IPS DF 6.9 (cell line): ENCODE data around the gene OSBPL3.

Experiments used
- DNase-seq: peaks from one replicate; pipeline ENCODE4 v3.0.0-alpha.2; 2013; ENCODE audit warnings: low read depth, low spot score
- H3K27ac ChIP-seq: one replicate; pipeline ENCODE4 v1.5.1; 2013; ENCODE audit warnings: low read length, control low read depth
- H3K27me3 ChIP-seq: 2 replicates; pipeline ENCODE4 v1.6.1; 2013; ENCODE audit warnings: mild to moderate bottlenecking, low read length; ENCODE audit not compliant: control insufficient read depth, insufficient read depth
- H3K36me3 ChIP-seq: 2 replicates; pipeline ENCODE4 v1.6.1; 2013; ENCODE audit warnings: low read length; ENCODE audit not compliant: control insufficient read depth, insufficient read depth
- H3K4me1 ChIP-seq: 2 replicates; pipeline ENCODE4 v1.6.1; 2013; ENCODE audit warnings: low read length; ENCODE audit not compliant: control insufficient read depth, insufficient read depth
- H3K4me3 ChIP-seq: 2 replicates; pipeline ENCODE4 v1.5.1; 2013; ENCODE audit warnings: mild to moderate bottlenecking, low read length
- H3K9me3 ChIP-seq: 2 replicates; pipeline ENCODE4 v1.6.1; 2013; ENCODE audit warnings: low read length, inconsistent platforms; ENCODE audit not compliant: control insufficient read depth, insufficient read depth
- WGBS: extraction: QIAGEN DNeasy Blood & Tissue Kit; methylation state at CpG from one replicate; pipeline ENCODE4 v1.1.7; 2013; ENCODE audit warnings: mixed read lengths, missing lambda C conversion rate; ENCODE audit not compliant: insufficient read length, insufficient coverage; 5-methylcytosine and 5-hydroxymethylcytosine counted together

The OSBPL3 gene

GRCh38 chr7:24756545-24757352, 223.2 kb downstream of the OSBPL3 start:
- Histone ChIP-seq H3K36me3 (no peaks in the 10 kb centered on the region), H3K27me3 (peaks cover 20% of the 10 kb centered on the region; the same call in 1 of the 2 replicates), H3K9me3 (no peaks in the 10 kb centered on the region), H3K4me1 (peaks cover 7% of the 10 kb centered on the region), H3K4me3 (peak overlapping the region; percentile 57; the same call in 1 of the 2 replicates), H3K27ac (no peak overlapping the region)
- WGBS = no CpG with 5 or more reads among the region's 54 CpGs
- DNase-seq = no peak

DNA sequence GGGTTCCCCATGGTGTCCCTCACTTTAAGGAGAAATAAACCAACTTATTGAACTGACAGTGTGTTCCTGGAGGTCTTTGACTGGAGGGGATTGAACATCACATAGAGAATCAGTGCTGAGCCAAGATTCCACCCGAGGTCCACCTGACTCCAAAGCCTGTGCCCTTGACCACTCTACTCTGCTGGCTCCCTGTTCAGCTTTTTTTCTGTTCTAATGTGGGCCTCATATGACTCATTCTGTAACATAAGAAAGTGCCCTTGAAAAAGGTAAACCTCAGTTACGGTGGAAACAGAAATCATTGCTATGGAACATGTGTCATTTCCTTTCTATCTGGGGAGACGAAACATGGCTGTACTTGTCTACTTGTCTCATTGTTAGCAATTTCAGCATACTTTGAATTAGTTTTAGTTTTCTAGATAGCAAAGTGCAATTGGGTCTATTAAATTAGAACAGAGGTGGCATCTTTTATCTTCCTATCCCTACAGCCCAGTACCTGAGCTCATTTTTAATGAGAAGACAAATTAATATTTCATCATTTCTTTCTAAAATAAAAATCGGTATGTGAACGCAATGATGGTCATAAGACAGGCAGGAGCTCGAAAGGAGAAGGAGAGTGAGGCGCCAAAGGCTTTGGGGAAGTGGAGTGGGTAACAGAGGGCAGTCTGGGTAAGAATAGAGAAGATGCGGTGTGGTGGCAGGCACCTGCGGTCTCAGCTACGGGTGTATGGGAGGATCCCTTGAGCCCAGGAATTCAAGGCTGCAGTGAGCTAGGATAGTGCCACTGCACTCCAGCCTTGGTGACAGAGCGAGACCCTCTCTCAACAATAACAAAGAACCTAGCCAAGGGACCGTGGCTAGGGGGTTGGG, 224.2 kb downstream of the OSBPL3 start:
- no peak for DNase-seq
- H3K4me3 ChIP-seq = no peak overlapping the region
- H3K27me3 ChIP-seq = peaks cover 20% of the 10 kb centered on the region; the same call in 1 of the 2 replicates
- no CpG with 5 or more reads among the region's 12 CpGs for WGBS
- peaks cover 7% of the 10 kb centered on the region for H3K4me1 ChIP-seq
- no peaks in the 10 kb centered on the region for H3K9me3 ChIP-seq
- no peaks in the 10 kb centered on the region for H3K36me3 ChIP-seq
- H3K27ac ChIP-seq = no peak overlapping the region

GRCh38 chr7:24754906-24755506, 225.0 kb downstream of the OSBPL3 start:
- no CpG with 5 or more reads among the region's 3 CpGs for WGBS
- no peak overlapping the region for H3K4me3 ChIP-seq

DNA sequence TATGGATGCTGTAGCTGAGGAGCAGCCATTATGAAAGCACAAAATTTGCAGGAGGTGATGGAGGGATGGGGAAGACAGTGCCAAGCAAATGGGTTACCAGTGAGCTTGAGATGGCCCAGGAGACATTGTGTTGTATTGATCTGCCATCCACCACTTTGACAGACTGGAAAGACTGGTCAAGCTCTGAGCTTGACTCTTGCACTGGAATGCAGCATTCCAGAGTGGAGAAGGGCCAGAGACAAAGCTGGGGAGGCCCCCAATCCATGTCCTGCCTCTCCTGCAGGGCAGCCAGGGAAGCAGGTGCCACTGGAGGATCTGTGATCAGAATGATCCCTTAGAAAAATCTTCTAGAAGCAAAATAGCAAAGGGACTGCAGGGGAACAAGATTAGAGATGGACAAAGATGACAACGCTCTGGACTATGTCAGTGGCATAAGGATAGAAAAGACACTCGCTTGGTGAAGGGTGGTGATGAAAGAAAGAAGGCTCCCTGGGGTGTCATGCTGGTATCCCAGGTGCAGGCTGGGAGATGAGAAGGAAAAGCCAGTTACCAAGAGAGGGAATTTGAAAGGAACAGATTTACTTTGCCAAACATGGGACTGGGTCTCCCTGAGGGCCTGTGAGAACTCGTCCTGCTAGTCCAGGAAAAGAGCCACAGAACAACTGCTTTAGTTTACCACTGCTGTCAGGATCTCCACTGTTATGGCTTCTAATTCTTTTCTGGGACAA, 227.7 kb downstream of the OSBPL3 start:
- Histone ChIP-seq H3K4me1 (peaks cover 6% of the 10 kb centered on the region), H3K27ac (no peak overlapping the region), H3K4me3 (no peak overlapping the region), H3K36me3 (no peaks in the 10 kb centered on the region), H3K9me3 (no peaks in the 10 kb centered on the region), H3K27me3 (peaks cover 9% of the 10 kb centered on the region; the same call in 1 of the 2 replicates)
- DNase-seq = no peak
- WGBS = no CpG with 5 or more reads among the region's 3 CpGs

More at GRCh38 chr7:24754906-24755506, 225.0 kb downstream of the OSBPL3 start:
- DNase-seq = no peak
- peaks cover 7% of the 10 kb centered on the region for H3K4me1 ChIP-seq
- H3K36me3 ChIP-seq = no peaks in the 10 kb centered on the region
- H3K9me3 ChIP-seq = no peaks in the 10 kb centered on the region
- H3K27me3 ChIP-seq = peaks cover 20% of the 10 kb centered on the region; the same call in 1 of the 2 replicates
- no peak overlapping the region for H3K27ac ChIP-seq

DNA sequence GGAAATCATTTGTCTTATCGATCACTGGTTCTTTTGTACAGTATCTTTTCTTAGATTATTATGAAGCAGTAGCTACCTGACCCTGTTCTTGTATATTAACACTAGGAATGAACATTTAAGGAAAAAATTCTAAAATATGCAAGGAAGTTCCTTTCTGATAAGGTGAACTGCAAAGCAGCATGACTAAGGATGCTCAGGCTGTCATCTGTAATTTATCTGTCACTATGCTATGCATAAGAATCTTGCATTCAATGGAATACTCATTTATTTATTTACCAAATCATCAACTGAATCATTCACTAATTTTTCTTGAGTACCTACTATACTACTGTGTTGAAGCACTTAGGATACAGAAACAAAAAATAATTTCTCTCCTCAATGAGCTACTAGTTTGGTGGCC, 228.5 kb downstream of the OSBPL3 start:
- WGBS = no CpG with 5 or more reads among the region's 1 CpG
- H3K27ac ChIP-seq = no peak overlapping the region
- H3K4me3 ChIP-seq = no peak overlapping the region
- H3K36me3 ChIP-seq = no peaks in the 10 kb centered on the region
- no peaks in the 10 kb centered on the region for H3K9me3 ChIP-seq
- no peak for DNase-seq
- peaks cover 6% of the 10 kb centered on the region for H3K4me1 ChIP-seq
- H3K27me3 ChIP-seq = peaks cover 6% of the 10 kb centered on the region; the same call in 1 of the 2 replicates

DNA sequence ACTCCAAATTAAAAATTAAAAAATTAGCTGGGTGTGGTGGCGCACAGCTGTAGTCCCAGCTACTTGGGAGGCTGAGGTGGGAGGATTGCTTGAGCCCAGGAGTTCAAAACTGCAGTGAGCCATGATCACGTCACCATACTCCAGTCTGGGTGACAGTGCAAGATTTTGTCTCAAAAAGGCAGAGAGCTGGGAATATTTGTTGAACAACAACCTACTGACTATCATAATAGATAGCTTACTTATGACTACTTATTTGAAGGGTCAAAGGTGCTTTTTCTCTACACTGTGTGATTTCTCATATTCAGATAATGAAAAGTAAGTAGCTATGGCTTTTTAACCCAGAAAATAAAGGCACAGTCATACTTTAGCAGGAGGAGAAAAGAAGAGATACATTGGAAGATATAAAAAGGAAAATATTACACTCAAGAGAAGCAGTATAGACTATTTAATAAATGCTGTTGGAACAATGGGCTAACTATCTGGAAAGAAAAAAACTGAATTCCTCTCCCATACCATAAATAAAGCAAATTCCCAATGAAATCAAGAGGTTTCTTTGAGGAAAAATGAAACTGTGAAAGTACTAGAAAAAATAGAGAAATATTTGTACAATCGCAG, 229.4 kb downstream of the OSBPL3 start:
- H3K9me3 ChIP-seq = no peaks in the 10 kb centered on the region
- no peak for DNase-seq
- H3K36me3 ChIP-seq = no peaks in the 10 kb centered on the region
- WGBS = no CpG with 5 or more reads among the region's 3 CpGs
- no peak overlapping the region for H3K27ac ChIP-seq
- no peak overlapping the region for H3K4me3 ChIP-seq
- 0 out of 2 replicates have a peak, but pooled peaks cover 2% of the 10 kb centered on the region for H3K4me1 ChIP-seq
- no peaks in the 10 kb centered on the region for H3K27me3 ChIP-seq

GRCh38 chr7:24748521-24748920, 231.5 kb downstream of the OSBPL3 start:
- WGBS = no CpG with 5 or more reads among the region's 2 CpGs
- H3K4me3 ChIP-seq = no peak overlapping the region
- H3K9me3 ChIP-seq = no peaks in the 10 kb centered on the region

More at GRCh38 chr7:24748521-24748920, 231.5 kb downstream of the OSBPL3 start:
- DNase-seq = no peak
- no peaks in the 10 kb centered on the region for H3K36me3 ChIP-seq
- no peaks in the 10 kb centered on the region for H3K27me3 ChIP-seq
- no peak overlapping the region for H3K27ac ChIP-seq
- H3K4me1 ChIP-seq = peaks cover 2% of the 10 kb centered on the region; the same call in 1 of the 2 replicates
